GM19099 (cell line): ENCODE results near the gene RASAL2.

Experiments
- POLR2A ChIP-seq: IDR thresholded peaks from 3 replicates; pipeline ENCODE4 v1.6.1; 2011; ENCODE audit warnings: low read depth; ENCODE audit not compliant: insufficient read length; ENCODE audit errors: extremely low read depth

The RASAL2 gene

DNA sequence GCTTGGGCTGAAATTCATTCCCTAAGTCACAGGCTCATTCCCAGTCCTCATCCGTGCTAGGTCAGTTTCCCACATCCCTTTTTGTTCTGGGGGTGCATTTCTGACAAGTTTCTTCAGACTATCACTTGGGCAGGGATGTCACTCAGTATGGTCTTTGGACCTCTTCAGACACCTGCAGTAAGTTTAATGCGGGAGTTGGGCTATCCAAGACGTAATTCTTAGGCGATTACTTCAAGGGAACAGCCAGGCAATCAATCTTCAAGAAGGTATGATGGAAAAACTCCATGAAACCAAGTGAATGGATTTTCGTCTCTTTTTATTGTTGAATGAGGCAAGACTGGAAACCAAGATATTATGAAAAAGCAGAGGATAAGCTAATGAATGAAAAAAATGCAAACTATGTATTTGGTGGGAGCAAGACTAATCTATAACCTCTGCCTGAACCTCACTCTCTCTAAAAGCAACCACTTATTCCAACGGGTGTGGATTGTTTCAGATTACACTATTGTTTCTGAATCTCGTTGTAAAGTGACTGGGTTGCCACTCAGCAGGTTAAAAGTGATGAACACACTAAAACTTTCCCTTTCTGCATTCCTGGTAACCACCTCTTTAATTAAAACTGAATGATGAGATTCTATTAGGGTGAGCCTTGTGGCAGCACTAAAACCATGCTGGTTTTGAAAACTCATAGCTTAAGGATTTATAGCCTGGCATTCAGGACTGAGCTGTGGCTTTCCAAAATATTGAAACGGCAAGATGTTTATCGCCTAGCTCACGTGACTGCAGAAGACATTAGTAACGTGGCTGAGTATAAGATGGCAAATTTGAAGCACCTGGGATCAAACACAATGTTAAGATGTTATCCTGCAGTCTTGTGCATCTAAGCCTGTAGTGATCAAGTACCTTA is 1.1 kb downstream of the RASAL2 start:
- TF ChIP-seq POLR2A = no peak

DNA sequence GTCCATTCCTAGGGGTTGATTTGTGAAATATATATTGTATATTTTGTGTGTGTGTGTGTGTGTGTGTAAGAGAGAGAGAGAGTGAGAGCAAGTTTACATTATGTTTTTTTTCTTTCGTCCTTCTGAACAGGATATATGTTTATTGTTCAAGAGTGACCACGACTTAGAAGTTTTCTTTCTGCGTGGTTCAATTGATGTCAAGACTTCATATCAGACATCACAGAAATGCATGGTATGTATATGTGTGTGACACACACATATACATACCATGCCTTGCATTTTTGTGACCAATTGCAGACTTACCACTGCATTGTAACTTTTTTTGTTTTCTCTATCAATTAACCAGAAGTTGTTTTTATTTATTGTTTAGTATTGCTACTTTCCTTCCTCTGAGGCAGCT is 2.5 kb downstream of the RASAL2 start:
- TF ChIP-seq POLR2A = no peak

DNA sequence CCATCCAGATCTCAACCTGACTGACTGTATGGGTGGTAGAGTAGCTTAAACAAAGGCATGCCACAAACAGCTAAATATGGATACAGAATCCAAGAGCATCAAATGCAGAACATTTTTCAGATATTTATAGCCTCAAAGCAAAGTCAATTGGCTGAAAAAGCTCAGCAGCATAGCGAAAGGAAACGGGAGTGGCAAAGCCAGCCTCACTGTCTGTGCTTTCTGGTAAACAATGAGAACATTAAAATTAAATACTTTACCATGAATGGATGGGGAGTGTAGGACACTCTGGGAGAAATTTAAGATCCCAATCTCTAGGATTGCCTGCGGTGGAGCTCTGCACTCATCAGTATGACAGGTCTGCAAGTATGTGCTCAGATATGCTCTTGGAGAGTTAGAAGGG is 4.4 kb downstream of the RASAL2 start:
- no peak for TF ChIP-seq POLR2A

DNA sequence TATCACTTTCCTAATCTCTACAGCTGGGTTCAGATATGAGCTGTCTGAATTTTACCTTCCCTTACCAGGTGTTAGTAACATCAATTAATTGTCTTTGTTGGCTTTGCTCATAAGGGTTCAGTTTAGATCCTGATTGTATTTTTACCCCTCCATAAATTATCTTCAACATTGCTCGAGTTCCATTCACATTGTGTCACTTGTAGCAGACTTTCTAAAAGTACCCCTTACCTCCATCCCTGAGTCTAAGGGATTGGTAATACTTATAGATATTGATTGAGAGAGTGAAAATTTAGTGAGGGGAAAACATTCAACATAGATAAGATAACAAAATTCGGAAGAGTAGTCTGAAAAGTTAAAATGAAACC is 7.3 kb downstream of the RASAL2 start:
- TF ChIP-seq POLR2A = no peak

DNA sequence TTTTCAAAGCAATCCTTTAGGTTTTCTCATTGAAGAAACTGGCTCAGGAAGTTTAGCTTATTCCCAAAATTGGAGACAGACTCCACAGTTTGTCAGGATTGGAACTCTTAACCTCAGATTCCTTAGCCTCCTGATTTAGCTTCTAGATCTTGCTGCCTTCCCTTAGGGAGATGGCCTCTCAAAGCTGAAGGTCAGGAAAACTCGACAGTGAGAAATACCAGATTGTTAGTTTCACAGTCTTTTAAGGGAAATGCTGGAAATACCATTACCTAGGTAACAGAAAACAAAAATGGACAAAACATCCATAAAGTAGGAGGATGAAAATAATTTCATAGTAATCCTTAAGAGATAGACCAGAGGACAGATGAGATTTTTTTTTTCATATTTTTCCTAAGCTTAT is 7.8 kb downstream of the RASAL2 start:
- no peak for TF ChIP-seq POLR2A

DNA sequence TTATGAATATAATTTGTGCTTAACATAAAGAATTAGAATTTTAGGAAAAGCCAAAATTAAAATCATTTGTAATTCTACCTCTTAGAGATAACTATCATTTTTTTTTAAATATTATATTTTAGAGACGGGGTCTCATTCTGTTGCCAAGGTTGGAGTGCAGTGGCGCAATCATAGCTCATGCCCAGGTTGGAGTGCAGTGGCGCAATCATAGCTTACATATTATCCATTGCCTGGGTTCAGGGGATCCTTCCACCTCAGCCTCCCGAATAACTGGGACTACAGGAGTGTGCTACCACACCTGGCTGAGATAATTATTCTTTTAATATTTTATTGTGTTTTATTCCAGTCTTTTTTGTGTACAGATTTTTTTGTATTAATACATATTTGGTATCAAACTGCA is 8.3 kb downstream of the RASAL2 start:
- no peak for TF ChIP-seq POLR2A

DNA sequence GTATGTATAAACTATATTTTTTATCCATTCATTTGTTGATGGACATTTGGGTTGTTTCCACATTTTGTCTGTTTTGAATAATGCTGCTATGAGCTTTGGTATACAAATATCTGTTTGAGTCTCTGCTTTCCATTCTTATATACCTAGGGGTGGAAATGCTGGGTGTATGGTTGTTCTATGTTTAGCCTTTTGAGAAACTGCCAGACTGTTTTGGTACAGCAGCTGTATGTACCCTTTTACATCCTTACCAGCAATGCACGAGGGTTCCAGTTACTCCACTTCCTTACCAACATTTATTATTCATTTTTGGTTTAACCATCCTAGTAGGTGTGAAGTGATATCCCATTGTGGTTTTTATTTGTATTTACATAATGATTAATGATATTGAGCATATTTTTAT is 13.9 kb downstream of the RASAL2 start:
- TF ChIP-seq POLR2A = no peak

DNA sequence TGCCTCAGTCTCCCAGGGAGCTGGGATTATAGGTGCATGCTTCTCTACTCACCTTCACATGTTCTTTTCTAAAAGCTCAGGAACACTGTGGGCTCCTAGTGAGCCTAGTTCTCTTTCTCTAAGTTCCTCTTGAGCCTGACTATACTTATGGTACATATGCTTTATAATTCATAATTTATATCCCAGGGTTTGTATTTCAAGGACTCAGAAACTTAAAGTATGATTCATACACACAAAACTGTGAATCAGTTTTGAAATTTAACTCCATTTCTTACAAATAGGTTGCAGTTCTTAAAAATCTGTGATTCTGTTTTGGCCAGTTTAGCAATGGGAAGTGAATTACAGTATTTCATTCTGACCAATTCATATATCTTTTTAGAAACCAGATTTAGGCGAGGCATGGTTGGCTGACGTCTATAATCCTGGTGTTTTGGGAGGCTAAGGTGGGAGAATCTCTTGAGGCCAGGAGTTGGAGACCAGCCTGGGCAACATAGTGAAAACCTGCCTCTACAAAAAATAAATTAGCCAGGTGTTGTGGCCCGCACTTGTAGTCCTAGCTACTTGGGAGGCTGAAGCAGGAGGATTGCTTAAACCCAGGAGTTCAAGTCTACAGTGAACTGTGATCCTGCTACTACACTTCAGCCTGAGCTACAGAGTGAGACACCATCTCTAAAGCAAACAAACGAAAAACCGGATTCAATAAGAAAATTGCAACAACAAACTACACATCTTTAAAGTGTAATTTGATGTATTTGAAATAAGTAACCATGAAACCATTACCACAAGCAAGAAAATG is 15.6 kb downstream of the RASAL2 start:
- TF ChIP-seq POLR2A = no peak

DNA sequence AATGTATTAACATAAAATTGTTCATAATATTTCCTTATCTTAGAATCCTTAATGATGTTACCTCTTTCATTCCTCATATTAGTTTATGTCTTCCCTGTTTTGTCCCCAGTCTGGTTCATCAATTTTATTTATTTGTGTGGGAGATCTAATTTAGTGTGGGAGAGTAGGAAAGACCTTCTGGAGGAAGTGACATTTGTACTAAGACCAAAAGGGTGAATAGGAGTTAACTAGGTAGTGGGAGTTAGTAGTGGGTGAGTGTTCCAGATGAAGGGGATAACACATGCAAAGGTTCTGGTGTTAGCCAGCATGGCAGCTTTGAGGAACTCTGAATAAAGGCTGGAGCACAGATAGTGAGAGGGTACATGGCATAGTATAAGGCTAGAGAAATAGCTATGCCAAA is 21.4 kb downstream of the RASAL2 start:
- no peak for TF ChIP-seq POLR2A

DNA sequence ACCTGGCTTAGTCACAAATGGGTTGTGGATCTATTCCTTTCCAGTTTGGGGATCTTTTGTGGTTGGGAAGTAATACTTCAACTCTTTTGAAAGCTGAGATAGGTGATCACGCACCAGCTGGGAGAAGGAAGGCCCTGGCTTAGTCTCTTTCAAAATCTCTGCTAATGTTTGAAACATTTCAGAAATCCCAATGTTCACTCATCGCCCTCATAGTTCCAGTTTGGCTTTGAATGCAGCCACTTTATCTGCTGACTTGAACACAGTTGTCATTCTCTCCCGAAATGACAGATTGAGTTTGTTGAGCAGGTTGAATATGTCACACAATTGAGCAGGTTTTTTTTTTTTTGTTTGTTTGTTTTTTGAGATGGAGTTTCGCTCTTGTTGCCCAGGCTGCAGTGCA is 24.6 kb downstream of the RASAL2 start:
- TF ChIP-seq POLR2A = no peak

DNA sequence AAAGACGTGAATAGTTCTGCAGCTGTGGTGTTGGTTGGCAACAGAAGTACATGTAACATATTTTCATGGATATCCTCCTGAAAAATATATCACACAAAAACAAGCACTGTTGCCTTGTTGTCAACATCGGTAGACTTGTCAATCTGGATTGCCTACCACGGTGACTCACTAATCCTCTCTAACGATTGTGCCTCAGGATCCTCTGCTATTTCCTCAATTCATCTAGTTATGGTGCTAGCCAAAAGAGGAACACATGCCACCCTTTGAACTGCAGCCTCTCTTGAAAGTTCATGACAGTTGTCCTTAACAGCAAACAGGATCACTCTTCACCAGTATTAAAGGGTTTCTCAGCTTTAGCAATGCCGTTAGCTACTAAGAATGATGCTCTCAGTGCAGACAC is 25.7 kb downstream of the RASAL2 start:
- no peak for TF ChIP-seq POLR2A

DNA sequence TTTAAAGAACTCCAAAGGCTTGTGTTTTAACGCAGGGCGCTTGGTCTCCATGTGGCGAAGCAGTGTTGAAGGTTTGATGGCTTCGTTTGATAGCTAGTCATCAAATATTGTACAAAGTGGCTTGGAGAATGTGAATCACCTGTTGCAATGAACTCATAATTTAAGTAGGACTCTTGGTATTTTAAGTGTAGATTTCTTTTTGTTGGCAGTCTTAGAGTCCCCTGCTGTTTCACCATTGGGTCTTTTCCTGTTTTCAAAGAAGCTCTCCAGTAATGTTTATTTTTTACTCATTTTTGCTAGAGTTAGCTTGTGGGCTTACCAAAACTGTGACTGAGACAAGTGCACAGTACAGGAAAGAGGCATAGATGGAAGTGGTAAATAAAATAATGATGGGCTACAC is 26.2 kb downstream of the RASAL2 start:
- TF ChIP-seq POLR2A = no peak

DNA sequence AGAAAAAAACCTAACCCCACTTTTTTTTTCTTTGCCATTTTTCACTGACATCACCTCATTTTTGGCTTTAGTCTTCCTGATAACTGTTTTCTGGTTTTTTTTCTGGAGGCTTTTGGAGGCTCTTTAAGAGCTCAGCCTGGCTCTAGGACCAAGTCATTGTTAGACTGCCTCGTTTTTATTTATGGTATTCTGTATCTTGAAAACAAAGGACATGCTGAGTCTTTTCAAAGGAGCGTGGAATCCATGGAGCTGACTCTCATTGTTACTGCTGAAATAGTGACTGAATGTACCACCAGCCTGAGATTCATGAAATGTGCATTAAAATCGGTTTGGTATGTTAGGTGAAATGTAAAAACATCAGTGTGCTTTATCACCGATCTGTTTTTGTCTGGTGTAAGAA is 28.0 kb downstream of the RASAL2 start:
- no peak for TF ChIP-seq POLR2A

DNA sequence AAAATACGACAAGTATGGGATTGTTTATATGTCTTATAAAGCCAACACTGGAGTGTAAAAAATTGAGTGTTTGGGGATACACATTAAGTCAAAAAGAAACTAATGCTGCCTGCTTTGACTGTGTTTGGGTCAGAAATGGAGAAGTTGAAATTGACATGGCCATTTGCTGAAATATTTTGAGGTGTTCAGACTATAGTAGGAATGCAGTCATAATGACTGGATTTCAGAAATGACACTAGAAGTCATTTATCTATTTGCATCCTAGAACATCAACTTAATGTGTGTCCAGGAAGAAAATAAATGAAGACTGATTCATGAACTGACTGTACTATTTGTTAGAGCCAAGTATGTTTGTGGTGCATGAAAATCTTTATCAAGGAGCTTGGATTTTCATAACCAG is 28.4 kb downstream of the RASAL2 start:
- no peak for TF ChIP-seq POLR2A

DNA sequence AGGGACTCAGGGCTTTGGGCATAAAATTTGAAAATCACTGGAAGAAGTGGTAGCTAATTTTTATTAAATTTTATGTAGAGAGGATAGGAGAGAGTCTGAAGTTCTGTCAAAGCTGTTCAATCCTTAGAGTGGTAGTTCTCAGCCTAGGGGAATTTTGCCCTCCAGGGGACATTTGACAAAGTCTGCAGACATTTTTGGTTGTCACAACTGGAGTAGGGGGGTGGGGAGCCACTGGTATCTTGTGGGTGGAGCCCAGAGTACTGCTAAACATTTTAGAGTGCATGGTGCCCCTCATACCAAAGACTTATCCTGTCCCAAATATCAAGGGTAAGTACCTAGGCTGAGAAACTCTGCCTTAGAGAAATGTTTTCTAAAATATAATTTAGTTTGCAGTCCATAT is 30.2 kb downstream of the RASAL2 start:
- TF ChIP-seq POLR2A = no peak

DNA sequence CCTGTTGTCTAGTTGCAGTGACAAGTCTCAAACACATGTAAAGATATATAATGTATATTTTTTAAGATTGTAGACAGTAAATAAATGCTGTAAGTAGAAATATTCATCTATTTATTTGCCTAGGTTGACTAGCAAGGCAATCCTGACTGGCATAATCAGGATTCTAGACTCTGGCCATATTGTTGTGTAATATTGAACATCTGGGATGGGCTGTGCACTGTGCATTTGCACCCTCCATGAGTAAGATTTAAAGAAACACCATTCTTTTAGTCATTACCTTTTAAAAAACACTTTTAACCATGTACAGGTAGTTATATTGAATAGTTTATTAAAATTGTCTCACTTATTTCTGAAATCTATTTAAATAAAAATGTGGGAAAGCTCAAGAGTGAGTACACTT is 32.4 kb downstream of the RASAL2 start:
- no peak for TF ChIP-seq POLR2A
